ENCODE results near the gene SLC48A1.

SLC48A1 gene

GRCh38 chr12:47758834-47759690 lies 14.0 kb upstream of the SLC48A1 start, which contains the start of gene RAPGEF3:
RAPGEF3 (minus strand) TSS chr12:47758880; CDS start chr12:47758556, 324 bp downstream.
- peak; percentile 75 for DNase-seq

- no peak for DNase-seq
Measured at GRCh38 chr12:47762850-47763465, 10.1 kb upstream of the SLC48A1 start.

- no peak for DNase-seq
Measured at GRCh38 chr12:47763481-47764346, 9.3 kb upstream of the SLC48A1 start.

GRCh38 chr12:47766502-47767215 lies 6.4 kb upstream of the SLC48A1 start:
- DNase-seq: no peak

- peak; percentile 67 for DNase-seq
Measured at GRCh38 chr12:47767216-47767724, 5.8 kb upstream of the SLC48A1 start.

DNA sequence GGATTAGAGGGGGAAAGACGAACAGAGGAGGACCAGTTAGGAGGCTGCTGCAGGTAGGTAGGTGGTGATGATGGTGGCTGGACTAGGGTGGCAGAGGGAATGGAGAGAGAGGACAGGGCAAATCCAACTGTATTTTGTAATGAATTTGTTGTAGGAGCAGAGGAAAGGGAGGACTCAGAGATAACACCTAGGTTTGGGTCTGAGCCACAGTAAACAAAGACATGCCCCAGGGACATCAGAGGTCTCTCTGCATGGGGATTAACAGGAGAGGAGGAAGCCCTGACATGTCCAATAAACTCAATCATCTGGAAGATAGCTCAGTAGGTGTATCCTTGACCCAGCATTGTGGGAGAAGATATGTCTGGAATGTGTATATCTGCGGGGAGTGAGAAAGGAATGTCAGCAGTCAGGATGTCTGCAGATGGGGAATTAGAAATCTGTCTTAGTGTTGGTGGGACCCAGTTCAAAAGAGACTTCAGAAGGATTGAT lies 4.7 kb upstream of the SLC48A1 start:
- DNase-seq: peak; percentile 26

DNA sequence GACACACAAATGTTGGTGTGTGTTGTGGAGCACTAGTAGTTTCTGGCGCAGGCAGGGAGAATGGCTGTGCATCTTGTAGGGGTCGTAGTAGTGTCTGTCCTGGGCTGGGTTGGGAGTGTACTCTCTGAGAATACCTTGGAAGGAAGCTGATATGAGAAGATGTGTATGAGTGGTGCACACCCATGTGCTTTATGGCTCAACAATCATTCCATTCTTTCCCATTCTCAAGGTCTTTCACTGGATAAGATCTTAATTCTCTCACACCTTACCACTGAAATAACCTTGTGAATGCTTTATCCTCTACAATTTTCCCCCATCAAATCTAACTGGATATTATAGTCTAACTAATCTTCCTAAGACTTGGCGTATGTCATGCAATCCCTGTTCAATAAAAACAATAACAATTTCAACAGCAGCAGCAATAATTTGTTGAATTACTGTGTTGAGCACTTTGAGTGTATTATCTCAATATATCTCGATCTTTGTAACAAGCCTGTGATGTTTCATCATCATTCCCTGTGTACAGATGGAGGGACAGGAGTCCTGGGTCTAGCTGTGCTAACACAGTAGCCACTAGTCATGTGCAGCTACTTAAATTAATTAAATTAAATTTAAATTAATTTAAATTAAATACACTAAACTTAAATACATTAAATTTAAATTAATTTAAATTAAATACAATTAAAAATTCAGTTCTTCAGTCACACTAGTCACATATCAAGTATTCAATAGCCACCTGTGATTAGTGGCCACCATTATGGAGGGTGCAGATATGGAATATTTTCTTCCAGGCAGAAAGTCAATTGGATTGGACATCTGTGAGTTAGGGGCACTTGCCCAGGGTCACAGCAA lies 3.6 kb upstream of the SLC48A1 start:
- no peak for DNase-seq

DNA sequence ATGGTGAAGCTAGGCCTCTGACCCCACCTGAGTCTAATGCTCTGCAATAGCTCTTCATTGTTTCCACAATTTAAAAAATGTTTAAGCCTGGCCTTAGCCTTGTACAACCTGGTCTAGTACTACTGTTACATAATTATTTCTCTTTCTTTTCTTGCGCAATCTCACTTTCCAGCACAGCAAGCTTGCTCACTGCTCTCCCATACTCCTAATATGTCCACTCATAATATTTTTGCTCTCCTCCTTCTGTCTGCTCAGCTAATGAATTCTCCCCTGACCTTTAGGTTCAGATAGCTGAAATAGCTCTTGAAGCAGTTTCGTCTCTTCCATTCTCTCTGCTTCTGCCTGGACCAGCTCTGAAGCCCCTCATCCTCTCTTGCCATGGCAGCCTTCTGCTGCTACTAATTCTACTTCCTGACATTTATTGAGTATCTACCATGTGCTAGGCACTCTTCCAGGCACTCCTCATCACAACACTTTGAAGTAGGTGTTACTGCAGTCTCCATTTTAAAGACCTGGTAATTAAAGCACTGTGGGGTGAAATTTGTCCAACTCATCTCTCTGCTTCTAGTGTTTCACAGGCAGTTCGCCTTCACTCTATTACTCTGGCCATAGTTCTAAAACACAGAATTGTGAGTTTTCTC lies 2.8 kb upstream of the SLC48A1 start:
- no peak for DNase-seq

GRCh38 chr12:47771304-47771703 lies 1.7 kb upstream of the SLC48A1 start:
- no peak for DNase-seq

GRCh38 chr12:47772094-47772660 lies 861 bp upstream of the SLC48A1 start:
- no peak for DNase-seq

DNA sequence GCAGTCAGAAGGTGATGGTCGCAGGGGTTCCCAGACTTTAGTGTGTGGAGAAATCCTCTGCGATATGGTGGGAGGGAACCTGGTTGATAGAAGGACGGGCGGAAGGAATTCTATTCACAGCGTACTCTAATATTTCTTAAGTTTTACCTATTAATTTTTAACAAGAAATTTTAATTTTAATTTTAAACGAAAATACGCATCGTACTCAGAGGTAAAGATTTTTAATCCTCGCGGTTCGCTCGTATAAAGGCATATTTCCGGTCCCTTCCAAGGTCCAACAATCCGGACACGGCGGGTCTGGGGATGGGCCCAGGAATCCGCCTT lies 338 bp upstream of the SLC48A1 start:
- DNase-seq: no peak

DNA sequence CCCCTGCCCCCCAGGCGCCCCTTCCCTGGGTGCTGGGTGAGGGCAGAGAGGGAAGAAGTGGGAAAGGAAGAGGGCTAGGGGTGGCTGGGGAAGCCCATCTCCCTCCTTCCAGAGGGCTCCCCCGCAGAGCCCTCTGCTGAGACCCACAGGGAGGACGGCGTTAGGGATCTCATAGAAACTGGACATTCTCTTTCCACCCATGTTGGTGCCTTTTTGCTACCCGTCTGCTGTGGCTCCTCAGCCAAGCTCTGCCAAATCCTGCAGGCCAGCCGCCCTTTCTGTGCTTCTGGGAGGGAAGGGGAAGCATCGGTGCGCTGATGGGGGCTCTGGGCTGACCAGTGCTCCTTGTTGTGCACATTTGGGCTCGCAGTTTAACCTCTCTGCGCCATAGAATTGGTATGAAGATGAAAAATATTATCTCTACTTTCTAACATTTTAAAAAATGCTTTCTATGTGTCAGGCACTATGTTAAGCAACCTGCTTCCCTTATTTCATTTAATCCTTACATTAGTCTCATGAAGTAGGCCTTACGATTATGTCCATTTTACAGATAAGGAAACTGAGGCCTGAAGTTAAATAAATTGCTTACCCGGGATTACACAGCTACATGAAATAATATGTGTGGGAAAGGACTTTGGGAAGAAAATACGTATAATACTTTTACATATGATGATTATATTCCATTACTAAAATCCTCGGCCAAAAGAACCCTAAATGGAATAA lies 981 bp downstream of the SLC48A1 start:
- no peak for DNase-seq

DNA sequence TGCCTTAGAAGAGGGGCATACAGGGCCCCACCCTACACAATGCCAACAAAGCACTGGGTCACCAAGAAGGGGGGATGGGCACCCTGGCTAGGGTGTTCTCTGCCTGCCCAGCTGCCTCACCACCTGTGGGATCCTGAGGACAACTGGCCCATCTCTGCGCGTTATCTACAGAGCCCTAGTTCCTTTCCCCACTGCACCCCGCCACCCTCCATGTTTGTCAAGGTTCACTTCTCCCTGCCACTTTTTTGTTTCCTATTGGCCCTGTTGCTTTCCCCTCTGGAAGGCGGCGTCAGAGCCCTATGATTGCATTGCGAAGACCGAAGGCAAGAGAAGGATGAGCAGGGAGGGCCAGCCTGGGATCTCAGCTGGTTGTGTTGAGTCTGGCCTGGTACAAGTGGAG lies 1.6 kb downstream of the SLC48A1 start:
- DNase-seq: no peak

- DNase-seq: no peak
Measured at GRCh38 chr12:47775100-47775911, 2.3 kb downstream of the SLC48A1 start.

DNA sequence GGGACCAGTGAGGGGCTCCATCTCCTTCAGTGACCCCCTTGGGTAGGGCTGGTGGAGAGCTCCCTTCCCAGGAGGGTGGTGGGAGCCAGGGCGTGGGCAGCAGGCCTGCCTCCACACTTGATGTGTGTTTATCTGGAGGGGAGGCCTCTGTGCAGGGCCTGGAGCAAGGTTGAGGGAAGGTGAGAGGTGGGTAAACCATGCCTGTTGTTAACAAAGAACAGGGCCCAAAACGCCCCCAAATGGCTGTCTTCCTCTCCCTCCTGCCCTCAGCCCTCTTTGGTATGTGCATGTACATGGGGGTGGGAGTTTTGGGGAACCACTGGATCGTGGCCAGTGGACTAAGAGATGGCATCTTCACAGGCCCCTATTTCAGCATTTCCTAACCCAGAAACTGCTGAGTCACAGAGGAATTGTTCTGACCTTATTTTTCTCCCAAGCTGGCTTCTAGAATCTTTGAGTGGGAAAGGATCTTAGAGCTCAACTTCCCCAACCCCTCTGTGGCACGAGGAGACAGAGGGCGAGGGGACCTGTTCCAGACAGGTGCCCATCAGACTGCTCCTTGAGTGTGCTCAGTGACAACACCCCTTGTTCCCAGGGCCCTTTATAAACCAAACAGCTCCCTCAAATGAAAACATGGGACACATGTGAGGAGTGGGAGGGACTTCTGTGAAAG lies 3.6 kb downstream of the SLC48A1 start:
- DNase-seq: no peak

DNA sequence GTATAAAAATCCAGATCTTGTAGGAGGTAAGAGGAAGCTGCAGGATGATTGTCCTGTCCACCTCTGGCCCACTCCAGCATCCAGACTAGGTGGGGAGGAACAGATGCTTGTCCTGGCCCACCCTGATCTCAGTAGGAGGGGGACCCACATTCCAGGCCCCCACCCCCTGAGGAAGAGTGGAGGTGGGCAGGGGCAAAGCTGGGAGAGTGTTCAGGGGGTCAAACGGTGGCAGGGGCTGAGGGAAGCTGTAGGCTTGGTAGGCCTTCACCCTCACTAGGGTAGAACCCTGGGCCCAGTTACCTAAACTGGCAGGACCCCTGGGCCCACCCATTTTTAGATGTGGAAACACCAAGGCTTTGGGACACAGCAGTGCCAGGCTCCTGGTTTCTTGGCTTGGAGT lies 4.1 kb downstream of the SLC48A1 start:
- no peak for DNase-seq

DNA sequence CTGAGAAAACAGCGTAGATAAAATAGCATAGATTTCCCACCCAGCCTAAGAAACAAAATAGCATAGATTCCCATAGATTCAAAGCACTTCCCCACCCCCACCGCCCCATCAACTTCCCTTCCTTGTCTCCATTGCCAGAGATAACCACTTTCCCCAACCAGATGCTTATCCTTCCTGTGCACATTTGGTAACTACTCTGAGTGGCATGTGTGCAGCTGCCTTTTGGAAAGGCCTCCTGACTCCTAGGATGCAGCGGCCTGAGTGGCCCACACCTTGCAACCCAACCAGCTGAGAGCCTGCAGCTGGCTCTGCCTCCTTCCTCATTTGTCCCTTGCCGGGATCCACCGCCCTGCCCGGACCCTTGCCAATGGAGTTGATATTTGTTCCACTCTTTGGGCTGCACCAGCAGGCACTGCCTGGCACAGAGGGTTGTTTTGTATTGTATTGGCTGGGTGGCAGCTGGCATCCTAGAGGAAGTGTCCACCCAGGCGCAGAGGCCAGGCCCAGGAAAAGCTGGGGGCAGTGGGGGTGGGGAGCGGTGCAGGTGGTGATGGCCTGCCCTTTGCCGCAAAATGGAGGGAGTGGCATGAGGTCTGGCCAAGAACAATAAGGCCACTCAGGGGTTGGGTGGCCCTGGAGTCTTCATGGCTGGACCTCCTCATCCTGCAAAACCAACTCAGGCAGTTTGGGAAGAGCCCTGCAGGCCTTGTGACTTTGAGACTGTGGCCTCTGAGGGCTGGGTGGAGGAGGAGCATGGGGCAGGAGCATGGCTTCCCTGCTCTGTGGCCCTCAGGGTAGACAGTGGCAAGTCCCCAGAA lies 4.9 kb downstream of the SLC48A1 start:
- DNase-seq: no peak

- DNase-seq: no peak
Measured at GRCh38 chr12:47778881-47779280, 5.8 kb downstream of the SLC48A1 start.
